Measurements from ENCODE around the gene TLE6. TPM values are rescaled to one million over a fixed set of nuclear protein-coding genes. Genes with fewer than 3 reads are reported as not detected.
A peak's percentile ranks its signal among the peaks of the same experiment; 100 is the strongest.
"Not testable (repeated sequence)": the region's sequence is repeated elsewhere in the genome, so short reads cannot be mapped to it uniquely, and the experiment has no call there.

TLE6 gene
- total and polyA plus RNA-seq, 2 experiments from 2014 or later: 35.4 to 42.8 TPM

DNA sequence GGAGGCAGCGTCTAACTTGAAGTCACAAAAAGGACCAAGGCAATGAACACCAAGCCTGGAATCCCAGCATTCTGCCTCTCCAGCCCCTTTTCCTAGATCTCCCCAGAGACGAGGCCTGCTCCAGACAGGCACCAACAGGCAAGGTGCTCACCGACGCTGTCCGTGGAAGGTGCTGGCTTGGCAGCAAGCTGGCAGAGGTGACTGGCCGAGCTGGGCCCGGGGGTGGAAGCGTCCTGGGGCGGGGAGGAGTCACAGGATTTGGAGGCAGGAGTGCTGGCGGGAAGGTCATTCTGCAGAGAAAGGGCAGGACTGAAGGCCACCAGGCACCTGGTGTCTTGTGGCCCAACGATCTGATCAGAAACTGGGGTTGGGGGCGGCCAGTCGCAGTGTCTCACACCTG lies 33.5 kb downstream of the TLE6 start:
- H3K36me3 ChIP-seq: peaks cover 18% of the 10 kb centered on the region
- H3K4me1 ChIP-seq (ENCODE audit: low read depth): peaks cover 4% of the 10 kb centered on the region
- no peak overlapping the region for H3K27ac ChIP-seq
- TF ChIP-seq CTCF (IDR thresholded peaks at IDR 0.05; ENCODE audit: low read depth, low read length): no peak
- H3K4me3 ChIP-seq: no peak overlapping the region
- no peak for DNase-seq (ENCODE audit: low read depth in 1 of 2, low spot score in 1 of 2)
- no peaks in the 10 kb centered on the region for H3K9me3 ChIP-seq (ENCODE audit: low read depth)
- no peaks in the 10 kb centered on the region for H3K27me3 ChIP-seq

- not testable (repeated sequence) for H3K4me3 ChIP-seq; H3K27me3 ChIP-seq; DNase-seq (ENCODE audit: low read depth in 1 of 2, low spot score in 1 of 2); H3K27ac ChIP-seq; H3K4me1 ChIP-seq (ENCODE audit: low read depth); H3K9me3 ChIP-seq (ENCODE audit: low read depth)
- peaks cover 16% of the 10 kb centered on the region for H3K36me3 ChIP-seq
These were observed 34.7 kb downstream of the TLE6 start for GRCh38 chr19:3012059-3012458.

GRCh38 chr19:3012621-3013262 lies 35.4 kb downstream of the TLE6 start:
- peaks cover 11% of the 10 kb centered on the region for H3K36me3 ChIP-seq
- DNase-seq (ENCODE audit: low read depth in 1 of 2, low spot score in 1 of 2): peak in 1 of 2 donors; percentile 37

DNA sequence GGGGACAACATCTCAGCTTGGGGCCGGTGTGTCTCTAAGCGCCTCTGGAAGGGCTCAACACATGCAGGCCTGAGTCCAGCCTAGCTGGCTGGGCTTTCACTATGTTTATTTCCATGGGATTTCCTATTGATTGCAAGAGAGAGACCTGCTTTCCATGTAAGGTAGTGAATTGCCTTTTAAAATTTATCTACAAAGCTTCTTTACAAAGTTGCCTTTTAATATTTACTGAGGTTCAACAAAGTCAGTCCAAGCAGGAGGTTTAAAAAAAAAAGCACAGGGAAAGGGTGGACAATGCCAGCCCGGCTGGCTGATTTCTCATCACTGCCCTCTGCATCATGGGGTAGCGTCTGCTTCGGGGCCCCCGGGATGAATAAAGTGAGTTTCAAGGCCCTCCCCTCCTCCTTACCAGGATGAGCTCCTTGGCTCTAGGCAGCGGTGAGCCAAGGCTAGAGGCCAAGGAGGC lies 35.9 kb downstream of the TLE6 start:
- Histone ChIP-seq H3K27ac (no peak overlapping the region), H3K4me3 (no peak overlapping the region)
- TF ChIP-seq CTCF (IDR thresholded peaks at IDR 0.05; ENCODE audit: low read depth, low read length): no peak

More at GRCh38 chr19:3012621-3013262, 35.4 kb downstream of the TLE6 start:
- TF ChIP-seq CTCF (IDR thresholded peaks at IDR 0.05; ENCODE audit: low read depth, low read length): no peak
- peaks cover 4% of the 10 kb centered on the region for H3K4me1 ChIP-seq (ENCODE audit: low read depth)
- no peaks in the 10 kb centered on the region for H3K9me3 ChIP-seq (ENCODE audit: low read depth)
- no peaks in the 10 kb centered on the region for H3K27me3 ChIP-seq
- H3K27ac ChIP-seq: no peak overlapping the region
- H3K4me3 ChIP-seq: no peak overlapping the region

DNA sequence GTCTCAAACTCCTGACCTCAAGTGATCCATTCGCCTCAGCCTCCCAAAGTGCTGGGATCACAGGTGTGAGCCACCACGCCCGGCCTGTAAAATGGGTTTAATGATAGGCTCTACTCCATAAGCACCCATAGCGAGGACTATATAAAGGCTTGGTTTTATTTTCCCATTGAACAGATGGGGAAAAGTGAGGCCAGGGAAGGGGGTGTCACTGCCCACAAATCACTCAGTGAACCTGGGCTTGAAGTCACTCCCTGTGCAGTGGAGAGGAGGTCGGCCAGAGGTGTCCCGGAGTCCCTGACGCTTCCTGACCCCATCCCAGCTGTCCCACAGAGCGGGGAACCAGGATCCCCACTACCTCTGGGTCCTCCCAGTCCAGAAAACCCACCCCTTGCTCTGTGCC lies 36.8 kb downstream of the TLE6 start:
- no peak for TF ChIP-seq CTCF (IDR thresholded peaks at IDR 0.05; ENCODE audit: low read depth, low read length)
- Histone ChIP-seq H3K4me3 (no peak overlapping the region), H3K4me1 (ENCODE audit: low read depth) (peaks cover 4% of the 10 kb centered on the region), H3K36me3 (peaks cover 9% of the 10 kb centered on the region), H3K27me3 (no peaks in the 10 kb centered on the region), H3K27ac (no peak overlapping the region), H3K9me3 (ENCODE audit: low read depth) (no peaks in the 10 kb centered on the region)
- no peak for DNase-seq (ENCODE audit: low read depth in 1 of 2, low spot score in 1 of 2)

More for the DNA sequence above, 35.9 kb downstream of the TLE6 start:
- peaks cover 4% of the 10 kb centered on the region for H3K4me1 ChIP-seq (ENCODE audit: low read depth)
- H3K27me3 ChIP-seq: no peaks in the 10 kb centered on the region
- DNase-seq (ENCODE audit: low read depth in 1 of 2, low spot score in 1 of 2): no peak
- no peaks in the 10 kb centered on the region for H3K9me3 ChIP-seq (ENCODE audit: low read depth)
- peaks cover 11% of the 10 kb centered on the region for H3K36me3 ChIP-seq

DNA sequence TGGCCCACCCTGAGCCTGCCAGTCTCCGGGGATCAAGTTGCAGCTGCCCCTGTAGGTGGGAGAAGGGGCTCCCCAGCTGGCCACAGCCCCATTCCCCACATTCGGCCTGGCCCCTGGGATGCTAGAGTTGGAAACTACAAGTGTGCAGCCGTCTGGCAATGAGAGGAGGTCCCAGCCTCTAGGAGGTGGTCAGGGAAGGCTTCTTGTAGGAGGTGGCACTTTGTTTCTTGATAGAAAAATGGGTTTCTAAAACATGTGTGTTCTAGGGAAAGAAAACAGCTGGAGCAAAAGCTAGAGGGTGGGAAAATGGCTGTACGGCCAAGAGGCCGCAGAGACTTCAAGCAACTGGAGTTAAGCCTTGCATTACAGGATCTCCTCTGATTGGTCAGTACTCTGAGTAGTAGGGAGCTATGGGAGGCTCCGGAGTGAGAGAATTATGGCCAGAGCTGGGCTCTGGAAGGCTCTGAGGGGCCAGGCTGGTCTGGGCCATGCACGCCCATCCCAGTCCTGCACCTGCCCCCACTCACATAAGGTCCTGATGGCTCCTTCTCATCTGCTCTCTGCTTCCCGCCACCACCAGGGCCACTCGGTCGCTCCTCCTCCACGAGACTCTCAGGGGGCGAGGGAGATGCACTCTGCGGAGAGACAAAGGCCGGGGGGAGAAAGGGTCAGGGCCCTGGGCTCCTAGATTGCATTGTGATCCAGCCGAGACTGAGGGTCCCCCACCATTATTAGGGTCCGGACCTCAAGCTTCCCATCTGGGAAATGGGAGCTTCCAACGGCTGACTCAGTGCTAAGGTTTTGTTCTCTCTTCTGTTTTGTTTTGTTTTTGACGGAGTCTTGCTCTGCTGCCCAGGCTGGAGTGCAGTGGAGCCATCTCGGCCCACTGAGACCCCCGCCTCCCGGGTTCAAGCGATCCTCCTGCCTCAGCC lies 38.0 kb downstream of the TLE6 start:
- H3K4me3 ChIP-seq: no peak overlapping the region
- peaks cover 4% of the 10 kb centered on the region for H3K4me1 ChIP-seq (ENCODE audit: low read depth)
- no peak for DNase-seq (ENCODE audit: low read depth in 1 of 2, low spot score in 1 of 2)
- TF ChIP-seq CTCF (IDR thresholded peaks at IDR 0.05; ENCODE audit: low read depth, low read length): no peak
- H3K36me3 ChIP-seq: peaks cover 5% of the 10 kb centered on the region
- H3K27me3 ChIP-seq: no peaks in the 10 kb centered on the region
- H3K9me3 ChIP-seq (ENCODE audit: low read depth): no peaks in the 10 kb centered on the region
- no peak overlapping the region for H3K27ac ChIP-seq
